ENCODE measurements around the gene PLET1. TPM values are rescaled to one million over a fixed set of nuclear protein-coding genes. Genes with fewer than 3 reads are reported as not detected.

The PLET1 gene
- total RNA-seq, 1 experiment from 2014 or later = not detected

GRCh38 chr11:112212710-112213109 lies 48.0 kb downstream of the PLET1 start:
- H3K23ac ChIP-seq (ENCODE audit: insufficient read length, low read depth, low read length) = no peak overlapping the region
- H3K27ac Mint-ChIP-seq = no peak overlapping the region
- no peaks in the 10 kb centered on the region for H3K79me1 ChIP-seq (ENCODE audit: insufficient read depth, low read depth, low read length, poor library complexity, severe bottlenecking)
- H2BK15ac ChIP-seq (ENCODE audit: low read depth, low read length) = no peak overlapping the region
- H2AFZ ChIP-seq (ENCODE audit: low read length) = no peak overlapping the region
- H3K56ac ChIP-seq (ENCODE audit: insufficient read length, low read depth, low read length) = no peak overlapping the region
- no peak overlapping the region for H3K4me3 Mint-ChIP-seq
- no peak overlapping the region for H4K91ac ChIP-seq (ENCODE audit: insufficient read length, low read depth, low read length)
- H4K8ac ChIP-seq (replicated peaks; ENCODE audit: insufficient read length, low read depth, low read length) = no peak overlapping the region
- no peak overlapping the region for H2BK20ac ChIP-seq (ENCODE audit: low read depth, low read length, poor library complexity, severe bottlenecking)
- H3K4me1 Mint-ChIP-seq = no peaks in the 10 kb centered on the region
- no peak for DNase-seq
- no peak overlapping the region for H4K5ac ChIP-seq (ENCODE audit: insufficient read length, low read depth, low read length)
- H3K18ac ChIP-seq (ENCODE audit: insufficient read length, low read depth, low read length) = no peak overlapping the region
- no peak for TF ChIP-seq CTCF (conservative IDR thresholded peaks at IDR 0.05)
- H2BK120ac ChIP-seq (ENCODE audit: low read depth, low read length, poor library complexity, severe bottlenecking) = no peak overlapping the region
- no peaks in the 10 kb centered on the region for H4K20me1 ChIP-seq (ENCODE audit: control insufficient read depth, insufficient read depth, insufficient read length)
- H2BK12ac ChIP-seq (ENCODE audit: insufficient read length, low read depth, low read length) = no peak overlapping the region
- no peak overlapping the region for H3K9ac ChIP-seq (ENCODE audit: extremely low read depth, insufficient read length, low read length)
- H3K36me3 Mint-ChIP-seq (ENCODE audit: insufficient read depth in 1 of 3, low read depth in 3 of 3) = no peaks in the 10 kb centered on the region
- no peak overlapping the region for H3K27ac ChIP-seq (ENCODE audit: insufficient read length, low read depth, low read length)
- H3K27me3 ChIP-seq (ENCODE audit: insufficient read depth, low read length) = no peaks in the 10 kb centered on the region
- H3K79me2 ChIP-seq (ENCODE audit: insufficient read depth, low read length) = no peaks in the 10 kb centered on the region
- peaks cover 15% of the 10 kb centered on the region for H3K27me3 Mint-ChIP-seq (ENCODE audit: low read depth)
- H3K4ac ChIP-seq (ENCODE audit: low read depth, low read length) = no peak overlapping the region
- no peaks in the 10 kb centered on the region for H3K4me1 ChIP-seq (ENCODE audit: insufficient read depth, low read length)
- no peak overlapping the region for H2AK5ac ChIP-seq (ENCODE audit: insufficient read length, low read length)
- H3K14ac ChIP-seq (ENCODE audit: insufficient read depth, low read length) = no peak overlapping the region
- no peak overlapping the region for H3T11ph ChIP-seq (ENCODE audit: low read length)
- no peaks in the 10 kb centered on the region for H3K9me3 Mint-ChIP-seq
- H3K9me3 ChIP-seq (ENCODE audit: control insufficient read depth, low read depth, low read length) = no peaks in the 10 kb centered on the region
- H2BK5ac ChIP-seq (ENCODE audit: insufficient read length, low read length) = no peak overlapping the region
- H3K4me2 ChIP-seq (ENCODE audit: insufficient read depth, insufficient read length, low read length) = no peak overlapping the region
- H3K23me2 ChIP-seq (ENCODE audit: insufficient read length, low read depth, low read length, poor library complexity, severe bottlenecking) = no peaks in the 10 kb centered on the region
